ENCODE results near the gene GNAS-AS1. TPM values are rescaled to one million over a fixed set of nuclear protein-coding genes. Genes with fewer than 3 reads are reported as not detected.

GNAS-AS1 gene
- total RNA-seq, 1 experiment from 2014 or later: 0.11 TPM

DNA sequence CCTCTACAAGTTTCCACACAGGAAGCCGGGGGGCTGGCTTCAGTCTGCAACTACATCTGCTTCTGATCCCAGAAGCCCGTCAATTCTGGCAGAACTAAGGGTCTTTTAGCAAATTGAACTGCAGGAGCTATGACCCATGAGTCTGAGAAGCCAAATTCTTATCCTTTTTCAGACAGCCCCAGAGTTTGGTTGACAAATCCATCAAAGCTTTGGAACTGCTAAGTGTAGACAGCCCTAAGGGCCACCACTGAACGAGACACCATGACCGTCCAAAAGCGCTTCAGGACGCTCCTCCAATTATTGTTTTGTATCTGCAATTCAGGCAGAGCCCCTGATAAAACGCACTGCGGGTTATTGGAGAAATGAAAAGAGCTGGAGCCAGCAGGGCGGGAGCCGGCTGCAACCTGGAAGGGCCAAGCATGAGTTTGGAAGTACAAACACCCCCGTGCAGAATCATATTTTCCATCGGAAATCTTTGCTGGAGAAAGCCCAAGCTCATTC, 67.1 kb downstream of the GNAS-AS1 start:
- DNase-seq (ENCODE audit: low read depth): no peak

GRCh38 chr20:58781138-58781537, 69.6 kb downstream of the GNAS-AS1 start:
- no peak for DNase-seq (ENCODE audit: low read depth)

- DNase-seq (ENCODE audit: low read depth): no peak
Observed at GRCh38 chr20:58778760-58779159, 71.9 kb downstream of the GNAS-AS1 start.

- no peak for DNase-seq (ENCODE audit: low read depth)
Observed at GRCh38 chr20:58777657-58778056, 73.0 kb downstream of the GNAS-AS1 start.

- DNase-seq (ENCODE audit: low read depth): no peak
Observed at GRCh38 chr20:58776109-58776508, 74.6 kb downstream of the GNAS-AS1 start.

GRCh38 chr20:58775371-58775770, 75.3 kb downstream of the GNAS-AS1 start:
- DNase-seq (ENCODE audit: low read depth): no peak

GRCh38 chr20:58774667-58775263, 75.9 kb downstream of the GNAS-AS1 start:
- no peak for DNase-seq (ENCODE audit: low read depth)

DNA sequence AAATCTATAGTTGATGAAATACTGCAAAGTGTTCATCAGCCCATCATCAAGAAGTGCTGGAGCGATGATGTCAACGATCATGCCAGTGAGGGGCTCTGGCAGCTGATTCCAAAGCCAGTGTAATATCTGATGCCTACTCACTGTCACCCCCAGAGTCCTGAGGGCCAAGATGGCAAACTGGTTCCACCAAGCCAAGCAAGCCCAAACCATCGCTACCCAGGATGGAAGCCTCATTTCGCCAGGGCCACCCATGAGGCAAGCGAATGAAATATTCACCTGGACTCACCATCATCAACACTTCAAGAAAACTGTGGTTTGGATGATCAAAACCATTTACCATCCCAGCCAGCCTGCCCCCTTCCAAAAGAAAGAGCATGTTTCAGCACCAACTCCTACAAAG, 76.5 kb downstream of the GNAS-AS1 start:
- DNase-seq (ENCODE audit: low read depth): no peak

GRCh38 chr20:58772786-58773185, 77.9 kb downstream of the GNAS-AS1 start:
- DNase-seq (ENCODE audit: low read depth): no peak

Other genes with a start within 250 kb of the GNAS-AS1 start
- gene STX16, start 199.6 kb downstream of the GNAS-AS1 start, total RNA-seq (2014; rRNA removed): 18.4 and 21.5 TPM in 2 replicates
- gene NPEPL1, start 158.1 kb downstream of the GNAS-AS1 start, total RNA-seq (2014; rRNA removed): 24.7 and 29.9 TPM in 2 replicates
- 462 and 481 TPM in 2 replicates for gene GNAS, start 1.8 kb upstream of the GNAS-AS1 start, total RNA-seq (2014; rRNA removed)
- gene NELFCD, start 130.4 kb upstream of the GNAS-AS1 start, total RNA-seq (2014; rRNA removed): 56.1 and 62.3 TPM in 2 replicates
- 154 and 161 TPM in 2 replicates for gene CTSZ, start 156.4 kb upstream of the GNAS-AS1 start, total RNA-seq (2014; rRNA removed)
- gene TUBB1, start 168.5 kb upstream of the GNAS-AS1 start, total RNA-seq (2014; rRNA removed): not detected in 2 replicates
- 16.4 and 23.2 TPM in 2 replicates for gene ATP5F1E, start 181.4 kb upstream of the GNAS-AS1 start, total RNA-seq (2014; rRNA removed)
- 58.2 and 65.1 TPM in 2 replicates for gene PRELID3B, start 191.9 kb upstream of the GNAS-AS1 start, total RNA-seq (2014; rRNA removed)